BLaER1 (cell line): Measurements from ENCODE around the gene USP49.

ENCODE experiments used
- H3K27ac ChIP-seq: shearing (Covaris generic); formaldehyde crosslinking; 2 replicates; pipeline ENCODE4 v1.8.1; 2022
- H3K27me3 ChIP-seq: shearing (Covaris generic); formaldehyde crosslinking; 2 replicates; pipeline ENCODE4 v1.8.1; 2022
- H3K36me3 ChIP-seq: shearing (Covaris generic); formaldehyde crosslinking; 2 replicates; pipeline ENCODE4 v1.8.1; 2022
- H3K4me1 ChIP-seq: shearing (Covaris generic); formaldehyde crosslinking; 2 replicates; pipeline ENCODE4 v1.8.1; 2022
- H3K4me2 ChIP-seq: shearing (Covaris generic); formaldehyde crosslinking; 2 replicates; pipeline ENCODE4 v1.8.1; 2022
- H3K4me3 ChIP-seq: shearing (Covaris generic); formaldehyde crosslinking; 2 replicates; pipeline ENCODE4 v1.8.1; 2022
- H3K9ac ChIP-seq: shearing (Covaris generic); formaldehyde crosslinking; 2 replicates; pipeline ENCODE4 v1.8.1; 2022
- H3K9me3 ChIP-seq: shearing (Covaris generic); formaldehyde crosslinking; 2 replicates; pipeline ENCODE4 v1.8.1; 2022
- H4K20me1 ChIP-seq: shearing (Covaris generic); formaldehyde crosslinking; 2 replicates; pipeline ENCODE4 v1.8.1; 2022
- Cebpa-rat ChIP-seq: shearing (Covaris generic); IDR thresholded peaks from 2 replicates; pipeline ENCODE4 v1.8.1; 2022

Gene USP49

DNA sequence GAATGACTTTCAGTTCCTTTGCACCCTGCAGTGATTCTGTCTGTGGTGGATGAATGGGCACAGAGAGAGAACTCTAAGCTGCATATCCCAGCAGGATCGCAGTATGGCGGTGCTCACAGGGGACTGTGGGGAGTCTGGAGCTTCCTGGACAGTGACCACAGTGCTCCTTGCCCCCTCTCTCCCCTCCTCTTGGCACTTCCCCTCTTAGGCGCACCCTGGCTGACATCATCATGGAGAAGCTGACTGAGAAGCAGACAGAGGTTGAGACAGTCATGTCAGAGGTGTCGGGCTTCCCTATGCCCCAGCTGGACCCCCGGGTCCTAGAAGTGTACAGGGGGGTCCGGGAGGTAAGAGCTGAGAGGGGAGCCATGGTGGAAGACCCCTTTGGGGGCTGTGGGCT is 34.7 kb upstream of the USP49 start:
- Histone ChIP-seq H3K4me1 (peaks cover 64% of the 10 kb centered on the region), H4K20me1 (peaks cover 100% of the 10 kb centered on the region), H3K9me3 (no peaks in the 10 kb centered on the region), H3K4me3 (no peak overlapping the region), H3K27ac (0 out of 2 replicates have a peak overlapping the region, but pooled peaks have one; percentile 22), H3K4me2 (no peak overlapping the region), H3K27me3 (no peaks in the 10 kb centered on the region), H3K9ac (no peak overlapping the region), H3K36me3 (peaks cover 100% of the 10 kb centered on the region)
- no peak for TF ChIP-seq Cebpa-rat

GRCh38 chr6:41927253-41927652 is 32.1 kb upstream of the USP49 start:
- Histone ChIP-seq H3K4me1 (peaks cover 64% of the 10 kb centered on the region), H3K27ac (no peak overlapping the region), H4K20me1 (peaks cover 100% of the 10 kb centered on the region), H3K4me3 (no peak overlapping the region), H3K36me3 (peaks cover 96% of the 10 kb centered on the region), H3K9me3 (no peaks in the 10 kb centered on the region), H3K9ac (no peak overlapping the region; the same call in 1 of the 2 replicates), H3K4me2 (no peak overlapping the region), H3K27me3 (no peaks in the 10 kb centered on the region)
- TF ChIP-seq Cebpa-rat = no peak

- Histone ChIP-seq H3K27ac (peak overlapping the region; percentile 97), H3K27me3 (no peaks in the 10 kb centered on the region), H3K4me1 (peaks cover 57% of the 10 kb centered on the region), H3K4me2 (peak overlapping the region; percentile 90), H3K9me3 (no peaks in the 10 kb centered on the region), H4K20me1 (peaks cover 65% of the 10 kb centered on the region), H3K36me3 (peaks cover 55% of the 10 kb centered on the region), H3K4me3 (peak overlapping the region; percentile 95), H3K9ac (peak overlapping the region; percentile 98)
- TF ChIP-seq Cebpa-rat = no peak
Measured at GRCh38 chr6:41922154-41922553, 27.0 kb upstream of the USP49 start.

DNA sequence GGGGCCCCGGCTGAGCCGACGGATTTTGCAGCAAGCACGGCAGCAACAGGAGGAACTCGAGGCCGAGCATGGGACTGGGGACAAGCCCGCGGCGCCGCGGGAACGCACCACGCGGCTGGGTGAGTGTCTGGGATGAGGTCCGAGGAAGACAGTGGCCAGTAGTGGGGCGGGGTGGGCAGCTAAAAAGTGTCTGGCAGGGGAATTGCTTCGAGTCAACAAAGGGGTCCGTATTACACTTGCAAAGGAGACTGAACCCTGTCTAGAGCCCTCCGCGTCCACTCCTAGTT is 26.5 kb upstream of the USP49 start:
- peaks cover 55% of the 10 kb centered on the region for H3K36me3 ChIP-seq
- peaks cover 52% of the 10 kb centered on the region for H3K4me1 ChIP-seq
- H3K27me3 ChIP-seq = no peaks in the 10 kb centered on the region
- peak overlapping the region; percentile 90 for H3K4me2 ChIP-seq
- H3K4me3 ChIP-seq = peak overlapping the region; percentile 95
- H4K20me1 ChIP-seq = peaks cover 60% of the 10 kb centered on the region
- H3K9me3 ChIP-seq = no peaks in the 10 kb centered on the region
- H3K27ac ChIP-seq = peak overlapping the region; percentile 97
- peak overlapping the region; percentile 98 for H3K9ac ChIP-seq
- no peak for TF ChIP-seq Cebpa-rat

DNA sequence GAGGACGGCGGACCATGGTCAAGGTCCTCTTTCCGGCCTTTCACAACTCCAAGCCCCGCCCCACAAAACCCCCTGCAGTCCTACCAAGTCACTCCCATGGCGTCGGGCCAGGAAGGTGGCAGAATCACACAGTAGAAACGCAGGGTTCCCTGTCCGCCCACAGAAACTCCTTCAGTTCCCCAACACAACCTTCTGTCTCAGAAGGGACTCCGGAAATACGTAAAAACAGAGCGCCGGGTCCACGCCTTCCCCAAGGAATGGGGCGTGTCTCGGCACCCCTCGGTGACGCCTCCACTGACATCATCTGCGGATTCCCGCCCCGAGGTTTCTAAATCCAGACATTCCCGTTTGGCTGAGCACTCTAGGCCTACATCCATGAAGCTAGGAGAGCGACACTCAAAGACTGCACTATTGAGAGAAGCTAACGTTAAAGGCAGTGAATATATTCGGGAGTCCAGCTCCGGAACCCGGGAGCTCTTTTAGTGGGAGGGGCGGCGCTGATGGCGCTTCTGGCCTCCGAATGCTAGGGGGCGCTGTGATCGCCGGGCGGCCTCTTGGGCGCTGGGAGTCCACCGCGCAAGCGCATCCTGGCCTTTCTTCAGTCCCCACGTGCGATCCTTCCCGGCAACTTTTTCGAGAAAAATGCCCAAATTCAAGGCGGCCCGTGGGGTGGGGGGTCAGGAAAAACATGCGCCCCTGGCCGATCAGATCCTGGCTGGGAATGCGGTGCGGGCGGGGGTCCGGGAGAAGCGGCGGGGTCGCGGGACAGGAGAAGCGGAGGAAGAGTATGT is 25.9 kb upstream of the USP49 start, which contains the start of the genes BYSL and MED20:
Gene BYSL (plus strand): TSS at position 579 of the 791 bp plus-strand sequence. CDS start 64 bp downstream, at position 643.
Gene MED20 (minus strand): TSS at position 219 of the 791 bp plus-strand sequence. CDS start 121 bp downstream, at position 98.
- H4K20me1 ChIP-seq = peaks cover 55% of the 10 kb centered on the region
- H3K36me3 ChIP-seq = peaks cover 55% of the 10 kb centered on the region
- peaks cover 50% of the 10 kb centered on the region for H3K4me1 ChIP-seq
- H3K4me3 ChIP-seq = peak within 1 kb of the TSS; percentile 95
- H3K4me2 ChIP-seq = peak within 1 kb of the TSS; percentile 98
- peak within 1 kb of the TSS; percentile 97 for H3K27ac ChIP-seq
- H3K27me3 ChIP-seq = no peaks in the 10 kb centered on the region
- peak within 1 kb of the TSS; percentile 98 for H3K9ac ChIP-seq
- no peaks in the 10 kb centered on the region for H3K9me3 ChIP-seq
- TF ChIP-seq Cebpa-rat = no peak

DNA sequence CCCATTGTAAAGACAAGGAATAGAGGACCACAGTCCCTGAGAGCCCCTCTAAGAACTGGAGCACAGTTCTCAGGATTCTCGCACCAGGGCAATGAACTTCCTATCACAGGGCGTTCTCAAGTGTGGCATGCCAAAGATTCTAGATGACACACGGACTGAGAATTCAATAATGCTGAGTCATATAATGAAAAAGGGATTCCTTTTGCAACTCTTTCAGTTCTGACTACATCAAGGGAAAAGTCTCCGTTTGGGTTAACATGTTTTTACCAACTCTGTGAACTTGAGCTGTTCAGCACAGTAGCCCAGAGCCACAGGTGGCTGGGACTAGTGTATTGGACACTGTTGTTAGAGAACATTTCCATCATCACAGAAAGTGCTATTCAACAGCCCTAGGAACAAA is 22.4 kb upstream of the USP49 start:
- Histone ChIP-seq H3K4me2 (no peak overlapping the region), H3K27ac (no peak overlapping the region), H3K9ac (no peak overlapping the region), H3K36me3 (peaks cover 57% of the 10 kb centered on the region), H3K4me3 (no peak overlapping the region), H3K9me3 (no peaks in the 10 kb centered on the region), H3K4me1 (peaks cover 30% of the 10 kb centered on the region), H4K20me1 (peaks cover 29% of the 10 kb centered on the region; the same call in 1 of the 2 replicates), H3K27me3 (no peaks in the 10 kb centered on the region)
- no peak for TF ChIP-seq Cebpa-rat

DNA sequence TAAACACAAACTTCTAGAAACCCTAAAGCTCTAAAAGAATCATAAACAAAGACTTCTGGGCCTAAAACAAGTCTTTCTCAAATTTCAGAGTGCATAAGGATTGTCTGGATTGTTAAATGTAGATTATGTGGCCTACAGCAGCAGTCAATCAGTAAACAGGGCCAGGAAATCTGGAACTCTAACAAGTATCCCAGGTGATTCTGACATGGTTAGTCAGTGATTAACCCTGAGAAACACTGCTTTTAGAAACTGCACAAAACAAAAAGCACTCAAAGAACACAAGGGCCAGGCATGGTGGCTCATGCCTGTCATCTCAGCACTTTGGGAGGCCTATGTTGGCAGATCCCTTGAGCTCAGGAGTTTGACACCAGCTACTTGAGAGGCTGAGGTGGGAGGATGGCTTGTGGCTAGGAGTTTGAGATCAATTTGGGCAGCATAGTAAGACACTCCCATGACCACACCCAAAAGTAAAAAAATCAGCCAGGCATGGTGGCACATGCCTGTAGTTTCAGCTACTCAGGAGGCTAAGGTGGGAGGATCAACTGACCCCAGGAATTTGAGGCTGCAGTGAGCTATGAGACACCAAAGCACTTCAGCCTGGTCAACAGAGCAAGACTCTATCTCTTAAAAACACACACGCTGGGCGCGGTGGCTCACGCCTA is 19.8 kb upstream of the USP49 start:
- Histone ChIP-seq H3K36me3 (peaks cover 81% of the 10 kb centered on the region), H3K4me3 (no peak overlapping the region), H3K27ac (0 out of 2 replicates have a peak overlapping the region, but pooled peaks have one; percentile 3), H3K9ac (peak overlapping the region; percentile 27; the same call in 1 of the 2 replicates), H3K9me3 (no peaks in the 10 kb centered on the region), H3K4me2 (peak overlapping the region; percentile 4; the same call in 1 of the 2 replicates), H4K20me1 (peaks cover 16% of the 10 kb centered on the region; the same call in 1 of the 2 replicates), H3K27me3 (no peaks in the 10 kb centered on the region), H3K4me1 (peaks cover 24% of the 10 kb centered on the region)
- TF ChIP-seq Cebpa-rat = no peak

- peak overlapping the region; percentile 4; the same call in 1 of the 2 replicates for H3K4me2 ChIP-seq
- no peak overlapping the region for H3K27ac ChIP-seq
- H3K36me3 ChIP-seq = peaks cover 88% of the 10 kb centered on the region
- H3K4me1 ChIP-seq = peaks cover 17% of the 10 kb centered on the region
- no peaks in the 10 kb centered on the region for H3K9me3 ChIP-seq
- H3K9ac ChIP-seq = 0 out of 2 replicates have a peak overlapping the region, but pooled peaks have one; percentile 27
- no peak overlapping the region for H3K4me3 ChIP-seq
- TF ChIP-seq Cebpa-rat = no peak
- no peaks in the 10 kb centered on the region for H3K27me3 ChIP-seq
- peaks cover 10% of the 10 kb centered on the region; the same call in 1 of the 2 replicates for H4K20me1 ChIP-seq
Measured at GRCh38 chr6:41914343-41914742, 19.2 kb upstream of the USP49 start.

DNA sequence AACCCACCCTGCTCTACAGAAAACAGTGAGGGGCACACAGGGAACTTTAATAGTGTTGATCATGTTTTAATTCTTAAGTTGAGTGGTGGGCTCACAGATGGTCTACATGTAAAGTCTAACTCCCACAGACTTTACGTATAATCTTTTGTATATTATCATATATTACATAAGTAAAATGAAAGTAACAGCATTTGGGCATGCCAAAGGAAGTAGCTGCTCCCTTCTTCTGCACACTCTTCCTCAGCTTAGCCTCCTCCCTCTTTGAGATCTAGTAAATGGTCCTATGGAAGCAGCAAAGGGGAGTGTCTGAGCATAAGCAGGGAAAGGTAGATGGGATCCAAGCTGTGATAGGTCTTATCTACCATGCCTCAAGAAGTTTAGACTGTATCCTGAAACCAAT is 14.6 kb upstream of the USP49 start:
- Histone ChIP-seq H4K20me1 (peaks cover 10% of the 10 kb centered on the region; the same call in 1 of the 2 replicates), H3K27me3 (no peaks in the 10 kb centered on the region), H3K4me1 (peaks cover 8% of the 10 kb centered on the region; the same call in 1 of the 2 replicates), H3K9ac (no peak overlapping the region), H3K27ac (no peak overlapping the region), H3K4me2 (no peak overlapping the region), H3K4me3 (no peak overlapping the region), H3K36me3 (peaks cover 99% of the 10 kb centered on the region), H3K9me3 (no peaks in the 10 kb centered on the region)
- no peak for TF ChIP-seq Cebpa-rat
